Colonic mucosa (tissue), 4 donors: Measurements from ENCODE around the gene CACNA2D4. TPM values are rescaled to one million over a fixed set of nuclear protein-coding genes. Genes with fewer than 3 reads are reported as not detected.

Source experiments
- DNase-seq: peaks from one replicate; pipeline ENCODE4 v3.0.0-alpha.2; 2020
- H3K27ac ChIP-seq: fragments of 200-600 bp; one replicate; pipeline ENCODE4 v1.8.0; 2021
- H3K27me3 ChIP-seq: fragments of 200-600 bp; one replicate; pipeline ENCODE4 v1.8.0; 2021
- H3K36me3 ChIP-seq: fragments of 200-600 bp; one replicate; pipeline ENCODE4 v1.8.0; 2021
- H3K4me1 ChIP-seq: fragments of 200-600 bp; one replicate; pipeline ENCODE4 v1.8.0; 2021; ENCODE audit warnings: mild to moderate bottlenecking
- H3K4me3 ChIP-seq: fragments of 200-600 bp; one replicate; pipeline ENCODE4 v1.8.0; 2021
- H3K9ac ChIP-seq, 2 donors: one replicate each; pipeline ENCODE4 v1.7.0; 2013; ENCODE audit warnings: control low read depth in 2 of 2, low read depth in 2 of 2, low read length in 2 of 2
- H3K9me3 ChIP-seq: fragments of 200-600 bp; one replicate; pipeline ENCODE4 v1.8.0; 2021
- CTCF ChIP-seq: fragments of 200-600 bp; IDR thresholded peaks from one replicate; pipeline ENCODE4 v1.8.0; 2022; ENCODE audit warnings: antibody characterized with exemption, mild to moderate bottlenecking
- intact Hi-C: fragments of 100-400 bp; cut with DNase I; formaldehyde crosslinking; loops from one replicate; pipeline ENCODE4 v1.14.1; 2022
- total RNA-seq, 2 donors: library from RNA; stranded (reverse); fragmentation: NEBNext Ultra II Directional in 1 of 2; extraction: Animal tissue kit (Norgen Biotek cat#: 25700) in 1 of 2; gene quantifications; one replicate each; pipeline ENCODE4 v1.2.1, GENCODE V29; 2021
- donor health status: healthy.
- donor health status: DM: no; HTN: no; CAD: no.
- donor health status: DM: no; HTN: no; CAD: no.

The CACNA2D4 gene
- total RNA-seq, 2 donors from 2014 or later, result 3.3 to 3.7 TPM

- no peak for TF ChIP-seq CTCF
- intact Hi-C loops, result loop anchor here (10.0 kb wide), 1 partner anchor 83 kb away; no protein-coding TSS in a partner anchor
- H3K9ac ChIP-seq, result no peak overlapping the region
Observed at GRCh38 chr12:1787714-1788113, 130.7 kb downstream of the CACNA2D4 start.

GRCh38 chr12:1782215-1782614 lies 136.2 kb downstream of the CACNA2D4 start:
- peaks cover 8% of the 10 kb centered on the region for H3K36me3 ChIP-seq
- H3K4me1 ChIP-seq, result no peaks in the 10 kb centered on the region
- H3K9ac ChIP-seq, result no peak overlapping the region

More at GRCh38 chr12:1787714-1788113, 130.7 kb downstream of the CACNA2D4 start:
- Histone ChIP-seq H3K36me3 (no peaks in the 10 kb centered on the region), H3K4me3 (no peak overlapping the region), H3K4me1 (no peaks in the 10 kb centered on the region), H3K27me3 (no peaks in the 10 kb centered on the region), H3K9me3 (no peaks in the 10 kb centered on the region), H3K27ac (no peak overlapping the region)
- DNase-seq, result no peak

GRCh38 chr12:1781772-1782171 lies 136.7 kb downstream of the CACNA2D4 start:
- no peak overlapping the region for H3K9ac ChIP-seq
- DNase-seq, result no peak
- H3K9me3 ChIP-seq, result no peaks in the 10 kb centered on the region
- H3K27me3 ChIP-seq, result no peaks in the 10 kb centered on the region
- no peaks in the 10 kb centered on the region for H3K4me1 ChIP-seq
- H3K4me3 ChIP-seq, result no peak overlapping the region
- no peak overlapping the region for H3K27ac ChIP-seq
- TF ChIP-seq CTCF, result no peak
- peaks cover 8% of the 10 kb centered on the region for H3K36me3 ChIP-seq
- intact Hi-C loops, result loop anchor here (10.0 kb wide), 1 partner anchor 77 kb away; no protein-coding TSS in a partner anchor

More at GRCh38 chr12:1782215-1782614, 136.2 kb downstream of the CACNA2D4 start:
- TF ChIP-seq CTCF, result no peak
- H3K27me3 ChIP-seq, result no peaks in the 10 kb centered on the region
- no peak for DNase-seq
- intact Hi-C loops, result loop anchor here (10.0 kb wide), 1 partner anchor 77 kb away; no protein-coding TSS in a partner anchor
- no peak overlapping the region for H3K4me3 ChIP-seq
- no peak overlapping the region for H3K27ac ChIP-seq
- no peaks in the 10 kb centered on the region for H3K9me3 ChIP-seq

GRCh38 chr12:1779783-1780182 lies 138.7 kb downstream of the CACNA2D4 start:
- H3K4me3 ChIP-seq, result no peak overlapping the region
- no peak overlapping the region for H3K9ac ChIP-seq
- TF ChIP-seq CTCF, result no peak
- H3K27me3 ChIP-seq, result no peaks in the 10 kb centered on the region
- no peak overlapping the region for H3K27ac ChIP-seq
- peaks cover 8% of the 10 kb centered on the region for H3K36me3 ChIP-seq
- DNase-seq, result no peak
- intact Hi-C loops, result loop anchor here (10.0 kb wide), 1 partner anchor 75 kb away; no protein-coding TSS in a partner anchor
- H3K4me1 ChIP-seq, result no peaks in the 10 kb centered on the region
- H3K9me3 ChIP-seq, result no peaks in the 10 kb centered on the region

- no peak overlapping the region for H3K4me3 ChIP-seq
- peaks cover 10% of the 10 kb centered on the region for H3K36me3 ChIP-seq
- no peak overlapping the region for H3K27ac ChIP-seq
- no peaks in the 10 kb centered on the region for H3K27me3 ChIP-seq
- intact Hi-C loops, result no loop called here
- DNase-seq, result no peak
- no peak for TF ChIP-seq CTCF
- H3K9ac ChIP-seq, result no peak overlapping the region
- no peaks in the 10 kb centered on the region for H3K4me1 ChIP-seq
- H3K9me3 ChIP-seq, result no peaks in the 10 kb centered on the region
Observed at GRCh38 chr12:1778911-1779310, 139.5 kb downstream of the CACNA2D4 start.
